Endothelial cell of umbilical vein (primary cell): Measurements from ENCODE around the gene TIPIN. TPM values are rescaled to one million over a fixed set of nuclear protein-coding genes. Genes with fewer than 3 reads are reported as not detected.

Experiments used
- BruUV-seq: library from RNA; stranded (reverse); fragments of 400-500 nt; replicated peaks from 2 replicates; lab custom pipeline; 2021; lab: Mats Ljungman, UMichigan
- CTCF ChIA-PET: fragments of 300-600, 350-600 bp; sonication (Branson Sonifier 250); formaldehyde crosslinking; loops from one replicate; lab custom pipeline; 2021; ENCODE audit warnings: antibody characterized with exemption, inconsistent platforms; lab: Charles Lee
- POLR2A ChIA-PET: fragments of 300-600, 350-600 bp; sonication (Branson Sonifier 250); formaldehyde crosslinking; loops from one replicate; lab custom pipeline; 2021; ENCODE audit warnings: antibody characterized with exemption, inconsistent platforms; lab: Charles Lee
- DNase-seq: peaks from one replicate; pipeline ENCODE4 v3.0.0-alpha.2; 2011; ENCODE audit warnings: low read depth, low spot score
- FAIRE-seq: peaks from 2 replicates; lab custom pipeline; 2011; peaks lifted over from hg19 to GRCh38; lab: Jason Lieb, UNC
- H2AFZ ChIP-seq: 2 replicates; pipeline ENCODE4 v1.6.0; 2012; ENCODE audit warnings: low read depth, low read length, control low read depth, inconsistent platforms
- H3K27ac ChIP-seq: 2 replicates; pipeline ENCODE4 v1.5.1; 2011; ENCODE audit warnings: low read depth, mild to moderate bottlenecking, control low read depth, low read length, moderate library complexity; ENCODE audit not compliant: insufficient read depth
- H3K27me3 ChIP-seq, 2 experiments: 2 replicates each; pipeline versions ENCODE4 v1.6.0 to v1.6.1; 2011; ENCODE audit warnings: low read length in 2 of 2, mixed read lengths in 1 of 2; ENCODE audit not compliant: control insufficient read depth in 2 of 2, insufficient read depth in 2 of 2
- H3K36me3 ChIP-seq, 2 experiments: 2 replicates in 1 of 2; 3 replicates in 1 of 2; pipeline ENCODE4 v1.5.1; 2011; ENCODE audit warnings: low read length in 2 of 2, mild to moderate bottlenecking in 1 of 2, moderate library complexity in 1 of 2; ENCODE audit not compliant: control insufficient read depth in 2 of 2, insufficient read depth in 2 of 2; ENCODE audit errors: extremely low read depth in 1 of 2
- H3K4me1 ChIP-seq: 3 replicates; pipeline ENCODE4 v1.5.1; 2011; ENCODE audit warnings: mild to moderate bottlenecking, low read length; ENCODE audit not compliant: control insufficient read depth, insufficient read depth; ENCODE audit errors: extremely low read depth
- H3K4me2 ChIP-seq: 2 replicates; pipeline ENCODE4 v1.6.1; 2011; ENCODE audit warnings: low read length, control low read depth, mixed read lengths; ENCODE audit not compliant: insufficient read depth
- H3K4me3 ChIP-seq, 3 experiments: fragments of 200-600 bp in 1 of 3; sonication (generic), shearing (Covaris generic) in 1 of 3; replicated peaks in 1 of 3; 2 replicates each; pipeline ENCODE4 v1.5.1; 2011 to 2016; ENCODE audit warnings: control low read depth in 3 of 3, low read length in 3 of 3, mild to moderate bottlenecking in 2 of 3, inconsistent platforms in 1 of 3, low read depth in 1 of 3, moderate library complexity in 1 of 3; ENCODE audit not compliant: insufficient read depth in 1 of 3
- H3K79me2 ChIP-seq: 2 replicates; pipeline ENCODE4 v1.6.0; 2012; ENCODE audit warnings: low read length, inconsistent platforms; ENCODE audit not compliant: control insufficient read depth, insufficient read depth
- H3K9ac ChIP-seq: replicated peaks from 2 replicates; pipeline ENCODE3; 2011; ENCODE audit warnings: low read length, control low read depth; ENCODE audit not compliant: insufficient read depth; ENCODE audit errors: extremely low read depth
- H3K9me1 ChIP-seq: replicated peaks from 3 replicates; pipeline ENCODE4 v1.6.0; 2011; ENCODE audit warnings: mild to moderate bottlenecking, low read length; ENCODE audit not compliant: control insufficient read depth, insufficient read depth; ENCODE audit errors: extremely low read depth
- H3K9me3 ChIP-seq: replicated peaks from 2 replicates; pipeline ENCODE4 v1.5.1; 2012; ENCODE audit warnings: low read length, inconsistent platforms; ENCODE audit not compliant: control insufficient read depth, insufficient read depth
- H4K20me1 ChIP-seq: replicated peaks from 2 replicates; pipeline ENCODE3; 2011; ENCODE audit warnings: mild to moderate bottlenecking, low read length; ENCODE audit not compliant: control insufficient read depth, insufficient read depth; ENCODE audit errors: extremely low read depth
- CTCF ChIP-seq, 2 donors: IDR thresholded peaks; 1 replicate in 1 of 2; 2 replicates in 1 of 2; pipeline ENCODE4 v1.5.1; 2011; ENCODE audit warnings: low read length in 2 of 2, mild to moderate bottlenecking in 2 of 2, moderate library complexity in 2 of 2, control low read depth in 1 of 2, inconsistent platforms in 1 of 2, low read depth in 1 of 2; ENCODE audit not compliant: insufficient read depth in 1 of 2; ENCODE audit errors: extremely low read depth in 1 of 2
- EZH2 ChIP-seq: IDR thresholded peaks from 2 replicates; pipeline ENCODE4 v1.6.1; 2012; ENCODE audit warnings: borderline replicate concordance, low read depth, mild to moderate bottlenecking, moderate library complexity, low read length, inconsistent platforms; ENCODE audit not compliant: severe bottlenecking
- FOS ChIP-seq: IDR thresholded peaks from 2 replicates; pipeline ENCODE4 v1.6.1; 2011; ENCODE audit warnings: mild to moderate bottlenecking, low read length, moderate library complexity, borderline replicate concordance; ENCODE audit not compliant: insufficient read depth
- GATA2 ChIP-seq: IDR thresholded peaks from 2 replicates; pipeline ENCODE4 v1.7.0; 2011; ENCODE audit warnings: low read depth, mild to moderate bottlenecking, moderate library complexity, mixed read lengths, low read length; ENCODE audit not compliant: insufficient read length, insufficient read depth
- JUN ChIP-seq: IDR thresholded peaks from 2 replicates; pipeline ENCODE4 v1.6.1; 2011; ENCODE audit warnings: borderline replicate concordance, low read depth; ENCODE audit not compliant: insufficient read length, insufficient read depth
- MAX ChIP-seq: IDR thresholded peaks from 2 replicates; pipeline ENCODE4 v1.6.1; 2011; ENCODE audit not compliant: insufficient read depth, insufficient read length
- MYC ChIP-seq: IDR thresholded peaks from one replicate; pipeline ENCODE4 v1.6.1; 2011; ENCODE audit warnings: mild to moderate bottlenecking, low read depth, low read length
- POLR2A ChIP-seq: IDR thresholded peaks from 2 replicates; pipeline ENCODE4 v1.6.1; 2012; ENCODE audit warnings: low read depth, mild to moderate bottlenecking, control low read depth, low read length
- POLR2AphosphoS5 ChIP-seq: IDR thresholded peaks from 2 replicates; pipeline ENCODE4 v1.6.1; 2012; ENCODE audit warnings: low read depth, mild to moderate bottlenecking, control low read depth, low read length, moderate library complexity; ENCODE audit not compliant: insufficient read depth
- dilution Hi-C: fragments of 300-500 bp; cut with MboI; formaldehyde crosslinking; loops from one replicate; pipeline ENCODE4 v1.15.0; 2019; ENCODE audit warnings: low sequenced_read_pairs; ENCODE audit not compliant: extremely low pct_ligation_motif_present
- intact Hi-C: fragments of 100-400 bp; cut with micrococcal nuclease; formaldehyde crosslinking; loops from one replicate; pipeline ENCODE4 v1.10.0; 2022
- polyA plus RNA-seq, 4 experiments: library from polyadenylated mRNA; depleted of rRNA in 3 of 4; stranded (reverse) in 3 of 4; unstranded in 1 of 4; fragments of >200 nt; gene quantifications; 2 replicates each; pipeline versions ENCODE4 v1.2.1 to v1.2.3, GENCODE V29; 2011 to 2012; ENCODE audit warnings: missing spikeins in 1 of 4
- total RNA-seq: library from RNA; stranded (reverse); gene quantifications from 2 replicates; pipeline ENCODE4 v1.2.3, GENCODE V29; 2021

TIPIN gene
- total and polyA plus RNA-seq, 2 donors (not counting 3 experiments of a cell fraction or from before 2014, with no cell fraction given), result 3.6 to 15.4 TPM

- no peaks in the 10 kb centered on the region for H4K20me1 ChIP-seq
- TF ChIP-seq MAX, result no peak
- TF ChIP-seq POLR2A, result no peak
- no peak for TF ChIP-seq POLR2AphosphoS5
- TF ChIP-seq JUN, result no peak
- no peak for TF ChIP-seq CTCF (IDR thresholded peaks at IDR 0.05; ENCODE audit: extremely low read depth in 1 of 2, insufficient read depth in 1 of 2, low read depth in 1 of 2, low read length in 2 of 2)
- TF ChIP-seq EZH2, result no peak
- no peak for TF ChIP-seq GATA2
- no peak for TF ChIP-seq MYC
- no peak for TF ChIP-seq FOS
- H3K4me3 ChIP-seq, result no peak overlapping the region
- no peaks in the 10 kb centered on the region for H3K9me1 ChIP-seq
- no peak for FAIRE-seq
- intact Hi-C loops (no loop called here), dilution Hi-C loops (loop anchor here (25.0 kb wide), 1 partner anchor 110 kb away; no protein-coding TSS in a partner anchor)
- CTCF ChIA-PET, result no interaction called here
- H3K4me1 ChIP-seq, result no peaks in the 10 kb centered on the region
- no peak overlapping the region for H2AFZ ChIP-seq
- no peaks in the 10 kb centered on the region for H3K9me3 ChIP-seq
- no TSS peak for BruUV-seq
- H3K79me2 ChIP-seq, result peaks cover 2% of the 10 kb centered on the region
- POLR2A ChIA-PET, result no interaction called here
- no peak overlapping the region for H3K4me2 ChIP-seq
- no peak for DNase-seq
- no peaks in the 10 kb centered on the region for H3K27me3 ChIP-seq
- H3K27ac ChIP-seq, result no peak overlapping the region
- H3K36me3 ChIP-seq, result peaks cover 0 to 4% of the 10 kb centered on the region in 2 experiments
- H3K9ac ChIP-seq, result no peak overlapping the region
These were observed 53.8 kb downstream of the TIPIN start for GRCh38 chr15:66302489-66303278.
